GM21529 (cell line): ENCODE results near the gene AGAP1.

Source experiments
- ATAC-seq: cut with Tn5 transposase; IDR thresholded peaks from one replicate; pipeline ENCODE4 v1.9.1; 2021; ENCODE audit not compliant: unreplicated experiment

AGAP1 gene

DNA sequence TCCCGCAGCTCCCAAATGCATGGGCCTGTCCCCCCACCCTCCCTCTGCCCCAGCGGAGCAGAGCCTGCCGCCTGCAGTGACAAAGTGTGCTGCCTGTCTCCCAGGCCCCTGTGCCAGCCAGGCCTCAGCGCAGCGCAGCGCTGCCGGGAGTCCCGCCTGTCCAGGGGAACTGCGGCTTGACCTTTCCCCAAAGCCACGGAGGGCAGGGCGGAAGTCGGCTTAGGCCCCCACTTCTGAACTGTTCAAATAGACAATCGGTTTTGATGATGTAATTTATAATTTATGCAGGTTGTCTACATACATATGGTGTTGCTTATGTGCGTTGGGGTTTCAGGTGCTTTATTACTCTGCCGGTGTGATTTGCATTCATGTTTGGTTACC is 667.2 kb downstream of the AGAP1 start:
- no peak for ATAC-seq

DNA sequence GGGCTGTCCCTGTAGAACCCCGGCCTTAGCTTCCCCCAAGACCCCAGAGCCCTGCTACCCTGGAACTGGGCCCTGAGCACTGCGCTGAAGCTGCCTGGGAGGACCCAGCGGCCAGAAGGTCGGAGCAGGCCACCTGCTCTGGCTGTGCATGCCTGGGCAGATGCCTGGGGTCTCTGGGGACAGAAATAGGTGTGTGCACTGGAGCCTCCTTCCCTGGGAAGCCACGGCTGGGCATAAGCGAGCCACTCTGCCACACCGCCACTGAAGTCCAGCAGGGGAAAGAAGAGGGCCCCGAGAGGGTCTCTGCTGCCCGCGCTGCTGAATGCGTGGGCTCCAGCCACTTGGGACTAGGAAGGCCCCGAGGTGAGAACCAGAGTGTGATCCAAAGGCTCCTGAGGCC is 667.7 kb downstream of the AGAP1 start:
- no peak for ATAC-seq

- ATAC-seq, result no peak
These were observed 668.4 kb downstream of the AGAP1 start for GRCh38 chr2:236162031-236162845.

GRCh38 chr2:236162882-236163470 is 669.1 kb downstream of the AGAP1 start:
- no peak for ATAC-seq

- no peak for ATAC-seq
These were observed 669.8 kb downstream of the AGAP1 start for GRCh38 chr2:236163471-236164200.

GRCh38 chr2:236164201-236164924 is 670.5 kb downstream of the AGAP1 start:
- no peak for ATAC-seq

- no peak for ATAC-seq
These were observed 671.3 kb downstream of the AGAP1 start for GRCh38 chr2:236164925-236165841.

- ATAC-seq, result no peak
These were observed 672.3 kb downstream of the AGAP1 start for GRCh38 chr2:236165842-236166795.

DNA sequence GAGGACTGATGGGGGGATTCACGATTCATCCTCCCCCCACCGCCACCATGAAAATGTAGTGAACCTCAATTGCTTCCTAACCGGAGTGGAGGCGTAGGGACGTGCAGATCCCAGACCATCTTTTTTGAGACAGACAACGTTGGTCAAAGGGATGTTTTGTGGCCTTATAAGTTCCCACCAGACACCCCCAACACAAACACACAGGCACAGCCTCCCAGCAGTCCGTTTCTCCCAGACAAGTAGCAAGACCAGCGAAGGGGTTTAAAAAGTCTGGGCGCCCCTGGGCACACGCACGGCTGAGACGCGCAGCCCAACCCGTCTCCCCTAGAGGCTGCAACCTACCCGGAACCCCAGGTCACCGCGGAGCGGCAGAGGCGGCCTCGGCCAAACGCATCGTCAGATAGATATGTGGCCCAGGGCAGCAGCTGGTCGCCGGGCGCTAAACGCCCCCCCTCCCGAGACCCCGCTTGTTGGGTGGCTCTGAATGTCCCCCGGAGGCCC is 673.0 kb downstream of the AGAP1 start:
- no peak for ATAC-seq

DNA sequence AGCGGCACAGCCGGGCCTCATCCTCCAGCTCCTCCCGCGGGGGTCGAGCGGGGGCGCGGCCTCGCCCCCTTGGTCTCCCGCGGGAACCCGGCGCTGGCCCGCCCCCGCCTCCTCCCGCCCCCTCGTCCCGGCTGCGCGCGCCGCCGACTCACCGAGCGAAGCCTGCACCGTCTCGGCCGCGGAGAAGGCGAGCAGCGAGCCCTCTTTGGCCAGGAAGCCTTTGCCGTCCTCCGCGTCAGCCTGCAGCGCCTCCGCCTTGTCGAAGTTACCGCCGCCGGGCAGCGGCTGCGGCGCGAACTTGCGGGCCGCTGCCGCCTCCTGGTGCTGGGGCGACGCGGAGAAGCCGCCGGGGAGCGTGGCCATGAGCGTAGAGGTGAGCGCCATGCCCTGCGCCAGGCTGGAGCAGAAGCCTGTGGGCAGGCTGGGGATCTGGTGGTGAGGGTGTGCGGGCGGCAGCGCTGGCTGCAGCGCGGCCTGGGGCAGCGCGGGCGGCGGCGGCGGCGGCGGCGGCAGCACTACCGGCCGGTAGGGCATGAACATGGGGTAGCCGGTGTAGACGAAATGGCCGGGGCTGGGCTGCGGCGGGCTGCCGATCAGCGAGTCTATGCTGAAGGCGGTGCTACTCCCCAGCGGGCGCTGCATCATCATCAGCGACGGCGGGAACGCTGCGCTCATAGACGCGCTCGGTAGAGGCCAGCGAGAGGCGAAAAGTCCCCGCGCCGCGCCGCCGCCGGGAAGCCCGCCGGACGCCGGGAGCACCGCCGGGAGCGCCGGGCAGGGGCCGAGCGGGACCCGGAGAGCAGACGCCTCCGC is 673.7 kb downstream of the AGAP1 start:
- ATAC-seq, result no peak

- no peak for ATAC-seq
These were observed 674.6 kb downstream of the AGAP1 start, which contains the start of gene GBX2 for GRCh38 chr2:236168110-236169080. GBX2 (minus strand) TSS chr2:236168386; CDS start chr2:236167971, 415 bp downstream.

GRCh38 chr2:236169151-236169721 is 675.4 kb downstream of the AGAP1 start:
- ATAC-seq, result no peak

- ATAC-seq, result no peak
These were observed 676.1 kb downstream of the AGAP1 start for GRCh38 chr2:236169741-236170589.

DNA sequence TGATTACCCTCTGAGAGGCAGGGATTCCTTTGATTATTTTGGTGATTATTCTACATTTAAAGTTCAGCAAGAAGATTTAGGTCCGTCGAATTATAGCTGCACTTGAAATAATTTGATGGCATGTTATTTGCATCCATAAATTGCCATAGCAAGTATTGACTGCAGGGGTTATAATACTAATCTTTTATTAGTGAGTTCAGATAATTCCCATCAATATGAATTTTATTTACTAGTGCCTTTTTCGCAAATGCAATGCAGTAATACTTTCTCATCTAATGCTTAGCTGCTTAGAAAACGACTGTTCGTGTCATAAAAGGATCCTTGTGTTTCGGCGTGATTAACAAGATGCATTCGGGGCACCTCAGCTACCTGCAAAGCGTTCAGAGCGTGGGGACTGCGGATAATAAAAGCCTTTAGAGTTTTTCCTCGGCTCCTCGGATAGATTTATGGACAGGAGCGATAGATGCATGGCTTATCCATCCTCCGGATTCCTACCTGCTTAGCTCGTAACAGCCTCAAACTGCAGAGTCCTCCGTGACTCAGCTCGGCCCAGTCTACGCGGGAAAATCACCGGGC is 676.8 kb downstream of the AGAP1 start:
- ATAC-seq, result no peak

- no peak for ATAC-seq
These were observed 677.4 kb downstream of the AGAP1 start for GRCh38 chr2:236171181-236171679.
